ENCODE measurements around the gene DIP2C.
"Not testable (repeated sequence)": the region's sequence is repeated elsewhere in the genome, so short reads cannot be mapped to it uniquely, and the experiment has no call there.

The DIP2C gene

GRCh38 chr10:533611-534010 is 155.9 kb downstream of the DIP2C start:
- no peak for DNase-seq (ENCODE audit: low spot score)

GRCh38 chr10:533186-533585 is 156.3 kb downstream of the DIP2C start:
- no peak for DNase-seq (ENCODE audit: low spot score)

- DNase-seq (ENCODE audit: low spot score): not testable (repeated sequence)
Observed at GRCh38 chr10:532331-532730, 157.1 kb downstream of the DIP2C start.

- no peak for DNase-seq (ENCODE audit: low spot score)
Observed at GRCh38 chr10:531541-531940, 157.9 kb downstream of the DIP2C start.

GRCh38 chr10:530717-531116 is 158.8 kb downstream of the DIP2C start:
- no peak for DNase-seq (ENCODE audit: low spot score)

- DNase-seq (ENCODE audit: low spot score): peak; percentile 31
Observed at GRCh38 chr10:529468-530230, 159.8 kb downstream of the DIP2C start.

- no peak for DNase-seq (ENCODE audit: low spot score)
Observed at GRCh38 chr10:528173-529165, 161.0 kb downstream of the DIP2C start.

GRCh38 chr10:527416-527815 is 162.1 kb downstream of the DIP2C start:
- no peak for DNase-seq (ENCODE audit: low spot score)

GRCh38 chr10:526651-527312 is 162.7 kb downstream of the DIP2C start:
- DNase-seq (ENCODE audit: low spot score): no peak

- no peak for DNase-seq (ENCODE audit: low spot score)
Observed at GRCh38 chr10:525565-526315, 163.7 kb downstream of the DIP2C start.

- no peak for DNase-seq (ENCODE audit: low spot score)
Observed at GRCh38 chr10:523925-524324, 165.5 kb downstream of the DIP2C start.

GRCh38 chr10:522350-522749 is 167.1 kb downstream of the DIP2C start:
- no peak for DNase-seq (ENCODE audit: low spot score)

- DNase-seq (ENCODE audit: low spot score): no peak
Observed at GRCh38 chr10:521261-522250, 167.9 kb downstream of the DIP2C start.

GRCh38 chr10:520402-520787 is 169.1 kb downstream of the DIP2C start:
- DNase-seq (ENCODE audit: low spot score): no peak

GRCh38 chr10:519716-520401 is 169.6 kb downstream of the DIP2C start:
- DNase-seq (ENCODE audit: low spot score): no peak

GRCh38 chr10:519055-519715 is 170.3 kb downstream of the DIP2C start:
- no peak for DNase-seq (ENCODE audit: low spot score)

GRCh38 chr10:517872-518475 is 171.5 kb downstream of the DIP2C start:
- no peak for DNase-seq (ENCODE audit: low spot score)

- DNase-seq (ENCODE audit: low spot score): no peak
Observed at GRCh38 chr10:517241-517830, 172.1 kb downstream of the DIP2C start.

GRCh38 chr10:516764-517163 is 172.7 kb downstream of the DIP2C start:
- no peak for DNase-seq (ENCODE audit: low spot score)

Data from ecto neural progenitor cell (in vitro differentiated cells).